C4-2B (cell line): Measurements from ENCODE around the gene APPBP2.
"Not testable (repeated sequence)": the region's sequence is repeated elsewhere in the genome, so short reads cannot be mapped to it uniquely, and the experiment has no call there.

Source experiments
- H3K27ac ChIP-seq: fragments of 450-650 bp; 2 replicates; pipeline ENCODE4 v1.5.1; 2017
- ZFX ChIP-seq: fragments of 450-650 bp; IDR thresholded peaks from 2 replicates; pipeline ENCODE4 v1.6.1; 2017
- TF ChIP-seq, protein P1 (sequence below): fragments of 450-650 bp; conservative IDR thresholded peaks from 2 replicates; pipeline ENCODE4 v1.5.1; 2017; ENCODE audit warnings: mild to moderate bottlenecking

The APPBP2 gene

DNA sequence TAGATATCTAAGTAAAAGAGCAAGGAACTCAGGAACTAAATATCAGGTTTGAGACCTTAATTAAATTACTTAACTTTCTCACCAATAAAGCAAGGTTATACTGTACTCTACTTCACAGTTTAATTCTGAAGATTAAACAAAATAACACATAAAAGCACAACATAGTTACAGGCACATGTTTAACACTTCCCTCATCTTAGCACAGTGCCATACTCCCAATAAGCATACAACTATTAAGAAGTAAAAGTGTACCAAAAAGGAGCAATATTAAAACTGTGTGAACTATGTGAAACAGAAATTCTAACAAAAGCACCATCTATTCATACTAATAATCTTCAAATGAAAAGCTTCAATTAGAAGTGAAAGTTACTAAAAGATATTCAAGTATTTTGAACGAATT, 2.2 kb downstream of the APPBP2 start:
- TF ChIP-seq, protein P1, sequence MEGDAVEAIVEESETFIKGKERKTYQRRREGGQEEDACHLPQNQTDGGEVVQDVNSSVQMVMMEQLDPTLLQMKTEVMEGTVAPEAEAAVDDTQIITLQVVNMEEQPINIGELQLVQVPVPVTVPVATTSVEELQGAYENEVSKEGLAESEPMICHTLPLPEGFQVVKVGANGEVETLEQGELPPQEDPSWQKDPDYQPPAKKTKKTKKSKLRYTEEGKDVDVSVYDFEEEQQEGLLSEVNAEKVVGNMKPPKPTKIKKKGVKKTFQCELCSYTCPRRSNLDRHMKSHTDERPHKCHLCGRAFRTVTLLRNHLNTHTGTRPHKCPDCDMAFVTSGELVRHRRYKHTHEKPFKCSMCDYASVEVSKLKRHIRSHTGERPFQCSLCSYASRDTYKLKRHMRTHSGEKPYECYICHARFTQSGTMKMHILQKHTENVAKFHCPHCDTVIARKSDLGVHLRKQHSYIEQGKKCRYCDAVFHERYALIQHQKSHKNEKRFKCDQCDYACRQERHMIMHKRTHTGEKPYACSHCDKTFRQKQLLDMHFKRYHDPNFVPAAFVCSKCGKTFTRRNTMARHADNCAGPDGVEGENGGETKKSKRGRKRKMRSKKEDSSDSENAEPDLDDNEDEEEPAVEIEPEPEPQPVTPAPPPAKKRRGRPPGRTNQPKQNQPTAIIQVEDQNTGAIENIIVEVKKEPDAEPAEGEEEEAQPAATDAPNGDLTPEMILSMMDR = no peak
- no peak for TF ChIP-seq ZFX
- no peak overlapping the region for H3K27ac ChIP-seq

DNA sequence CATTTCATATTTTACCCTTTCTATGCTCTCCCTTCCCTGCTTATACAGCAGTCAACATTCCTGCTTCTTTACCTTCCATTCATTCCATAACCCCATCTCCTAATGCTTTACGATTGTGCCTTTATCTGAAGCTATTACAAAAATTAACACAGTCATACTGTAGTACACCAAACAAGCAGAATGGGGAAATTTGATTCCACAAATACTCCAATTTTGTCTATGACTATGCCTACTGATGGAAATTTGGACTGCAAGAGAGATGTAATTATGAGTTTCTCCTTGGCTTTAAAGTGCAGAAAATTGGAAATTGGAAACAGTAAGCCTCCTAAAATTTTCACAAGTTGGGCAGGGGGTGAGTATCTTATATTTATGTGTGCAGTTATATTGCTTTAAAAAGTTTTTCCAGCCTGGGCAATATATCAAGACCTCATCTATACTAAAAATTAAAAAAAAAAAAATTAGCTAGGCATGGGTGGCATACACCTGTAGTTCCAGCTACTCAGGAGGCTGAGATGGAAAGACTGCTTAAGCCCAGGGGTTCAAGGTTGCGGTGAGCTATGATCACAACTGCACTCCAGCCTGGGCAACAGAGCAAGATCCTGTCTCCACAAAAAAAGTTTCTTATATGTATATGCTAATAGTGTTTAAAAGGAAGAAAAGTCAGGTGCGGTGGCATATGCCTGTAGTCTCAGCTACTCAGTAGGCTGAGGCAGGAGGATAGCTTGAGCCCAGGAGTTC, 3.0 kb downstream of the APPBP2 start:
- TF ChIP-seq, protein P1 = no peak
- no peak for TF ChIP-seq ZFX
- no peak overlapping the region for H3K27ac ChIP-seq

DNA sequence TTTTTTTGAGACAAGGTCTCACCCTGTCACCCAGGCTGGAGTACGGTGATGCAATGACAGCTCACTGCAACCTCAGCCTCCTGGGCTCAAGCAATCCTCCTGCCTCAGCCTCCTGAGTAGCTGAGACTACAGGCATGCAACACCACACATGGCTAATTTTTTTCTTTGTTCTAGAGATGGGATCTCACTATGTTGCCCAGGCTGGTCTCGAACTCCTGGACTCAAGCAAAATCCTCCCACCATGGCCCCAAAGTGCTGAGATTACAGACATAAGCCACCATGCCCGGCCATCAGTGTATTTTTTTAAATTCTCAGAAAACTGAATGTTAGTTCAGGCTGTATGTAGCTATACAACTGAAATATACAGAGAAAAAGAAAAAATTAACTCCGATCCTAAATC, 6.2 kb downstream of the APPBP2 start:
- TF ChIP-seq ZFX = no peak
- TF ChIP-seq, protein P1 = no peak
- H3K27ac ChIP-seq = no peak overlapping the region

DNA sequence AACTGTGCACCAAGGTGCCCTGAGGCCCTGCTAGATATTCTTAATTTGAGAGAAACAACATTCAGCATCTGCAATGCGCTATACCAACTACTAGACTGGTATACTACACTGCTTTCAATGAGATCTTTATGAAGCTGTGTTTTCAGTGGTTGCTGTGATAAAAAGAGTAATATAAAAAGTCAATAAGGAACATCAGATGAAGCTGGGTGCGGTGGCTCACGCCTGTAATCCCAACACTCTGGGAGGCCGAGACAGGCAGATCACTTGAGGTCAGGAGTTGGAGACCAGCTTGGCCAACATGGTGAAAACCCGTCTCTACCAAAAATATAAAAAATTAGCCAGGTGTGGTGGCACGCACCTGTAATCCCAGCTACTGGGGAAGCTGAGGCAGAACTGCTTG, 10.4 kb downstream of the APPBP2 start:
- H3K27ac ChIP-seq = not testable (repeated sequence)

DNA sequence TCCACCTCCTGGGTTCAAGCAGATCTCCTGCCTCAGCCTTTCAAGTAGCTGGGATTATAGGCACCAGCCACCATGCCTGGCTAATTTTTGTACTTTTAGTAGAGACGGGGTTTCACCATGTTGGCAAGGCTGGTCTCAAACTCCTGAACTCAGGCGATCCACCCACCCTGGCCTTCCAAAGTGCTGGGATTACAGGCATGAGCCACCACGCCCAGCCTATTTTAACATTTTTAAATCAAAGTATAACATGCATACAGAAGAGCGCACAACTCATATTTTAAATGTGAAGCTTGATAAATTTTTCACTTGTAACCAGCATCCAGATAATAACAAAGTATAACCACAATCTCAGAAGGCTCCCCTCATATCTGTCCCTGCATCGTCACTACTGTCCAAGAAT, 10.8 kb downstream of the APPBP2 start:
- H3K27ac ChIP-seq = not testable (repeated sequence)

DNA sequence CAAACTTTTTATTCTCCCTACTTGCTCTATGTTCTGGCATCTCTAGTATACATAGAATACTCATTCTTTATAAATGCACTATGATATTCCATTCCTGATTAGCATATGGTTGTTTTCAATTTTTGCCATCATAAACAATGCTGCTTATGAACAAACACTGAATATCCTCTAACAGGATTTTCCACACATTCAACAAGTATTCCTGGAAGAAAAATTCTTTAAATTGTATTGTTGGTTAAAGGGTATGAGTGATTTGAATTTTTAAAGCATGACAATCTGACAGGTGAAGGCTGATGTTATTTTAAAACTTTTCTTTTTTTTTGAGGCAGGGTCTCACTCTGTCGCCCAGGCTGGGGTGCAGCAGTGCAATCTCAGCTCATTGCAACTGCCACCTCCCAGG, 11.5 kb downstream of the APPBP2 start:
- H3K27ac ChIP-seq = no peak overlapping the region
- TF ChIP-seq, protein P1 = no peak
- TF ChIP-seq ZFX = no peak

DNA sequence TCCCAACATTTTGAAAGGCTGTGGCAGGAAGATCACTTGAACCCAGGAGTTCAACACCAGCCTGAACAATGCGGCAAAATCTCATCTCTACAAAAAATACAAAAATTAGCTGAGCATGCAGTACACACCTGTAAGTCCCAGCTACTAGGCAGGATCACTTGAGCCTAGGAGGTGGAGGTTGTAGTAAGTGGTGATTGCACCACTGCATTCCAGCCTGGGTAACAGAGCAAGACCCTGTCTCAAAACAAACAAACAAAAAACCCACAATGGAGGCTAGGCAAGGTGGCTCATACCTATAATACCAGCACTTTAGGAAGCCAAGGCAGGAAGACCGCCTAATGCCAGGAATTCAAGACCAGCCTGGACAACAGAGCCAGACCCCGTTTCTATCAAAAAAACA, 12.0 kb downstream of the APPBP2 start:
- TF ChIP-seq ZFX = no peak
- TF ChIP-seq, protein P1 = no peak
- no peak overlapping the region for H3K27ac ChIP-seq

DNA sequence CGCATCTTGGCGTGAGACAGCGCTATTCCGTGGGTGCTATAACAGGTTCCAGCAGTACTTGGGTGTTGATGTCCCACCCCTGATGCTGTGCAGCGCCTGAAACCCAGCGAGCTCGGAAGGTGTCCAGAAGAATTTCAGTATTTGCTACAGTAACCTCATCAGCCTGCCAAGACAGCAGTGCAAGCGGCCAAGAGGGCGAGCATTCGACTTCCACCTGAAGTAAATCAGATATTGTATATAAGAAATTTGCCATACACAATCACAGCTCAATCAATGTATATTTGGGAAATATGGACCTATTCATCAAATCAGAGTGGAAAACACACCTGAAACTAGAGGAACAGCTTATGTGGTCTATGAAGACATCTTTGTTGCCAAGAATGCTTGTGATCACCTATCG, 13.0 kb downstream of the APPBP2 start:
- no peak for TF ChIP-seq ZFX
- TF ChIP-seq, protein P1 = no peak
- no peak overlapping the region for H3K27ac ChIP-seq
